Measurements from ENCODE around the gene TRMT61B. TPM values are rescaled to one million over a fixed set of nuclear protein-coding genes. Genes with fewer than 3 reads are reported as not detected.

The TRMT61B gene
- 11.5 and 11.9 TPM in 2 replicates for total RNA-seq

DNA sequence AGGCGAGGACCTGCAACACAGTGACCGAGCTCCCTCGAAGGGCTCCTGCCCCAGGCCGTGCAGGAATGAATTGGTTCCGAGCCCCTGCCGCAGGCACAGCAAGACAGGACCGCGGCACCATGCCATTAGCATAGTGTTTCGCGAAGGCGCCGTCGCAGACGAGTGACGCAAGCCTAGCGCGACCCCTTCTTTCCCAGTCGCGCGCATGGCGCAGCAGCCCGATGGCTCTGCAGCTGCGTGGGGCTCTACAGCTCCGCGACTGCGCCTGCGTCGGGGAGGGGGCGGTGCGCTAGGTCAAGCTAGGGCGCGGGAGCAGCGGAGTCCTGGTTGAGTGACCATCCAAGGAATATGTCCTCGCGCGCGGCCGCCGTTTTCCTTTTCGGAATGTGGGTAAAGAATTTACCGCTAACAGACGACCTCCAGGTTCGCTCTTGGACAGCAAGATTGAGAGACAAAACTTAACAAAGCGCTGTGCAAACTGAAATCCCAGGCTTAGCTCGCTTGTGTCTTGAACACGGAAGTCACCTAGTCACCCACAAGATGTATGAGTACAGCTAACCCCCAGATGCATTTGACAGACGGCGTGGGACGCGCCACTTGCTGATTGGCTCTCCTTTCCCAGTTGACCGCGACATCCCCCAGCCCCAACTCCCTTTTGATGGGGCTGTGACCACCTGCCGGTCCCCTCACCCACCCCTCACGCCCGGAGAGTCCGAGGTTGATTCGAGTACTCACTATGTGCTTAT, at the start of gene TRMT61B:
Gene TRMT61B, minus strand, starts transcription at position 164 of the 746 bp plus-strand sequence. Its CDS starts 32 bp downstream, at position 132.

DNA sequence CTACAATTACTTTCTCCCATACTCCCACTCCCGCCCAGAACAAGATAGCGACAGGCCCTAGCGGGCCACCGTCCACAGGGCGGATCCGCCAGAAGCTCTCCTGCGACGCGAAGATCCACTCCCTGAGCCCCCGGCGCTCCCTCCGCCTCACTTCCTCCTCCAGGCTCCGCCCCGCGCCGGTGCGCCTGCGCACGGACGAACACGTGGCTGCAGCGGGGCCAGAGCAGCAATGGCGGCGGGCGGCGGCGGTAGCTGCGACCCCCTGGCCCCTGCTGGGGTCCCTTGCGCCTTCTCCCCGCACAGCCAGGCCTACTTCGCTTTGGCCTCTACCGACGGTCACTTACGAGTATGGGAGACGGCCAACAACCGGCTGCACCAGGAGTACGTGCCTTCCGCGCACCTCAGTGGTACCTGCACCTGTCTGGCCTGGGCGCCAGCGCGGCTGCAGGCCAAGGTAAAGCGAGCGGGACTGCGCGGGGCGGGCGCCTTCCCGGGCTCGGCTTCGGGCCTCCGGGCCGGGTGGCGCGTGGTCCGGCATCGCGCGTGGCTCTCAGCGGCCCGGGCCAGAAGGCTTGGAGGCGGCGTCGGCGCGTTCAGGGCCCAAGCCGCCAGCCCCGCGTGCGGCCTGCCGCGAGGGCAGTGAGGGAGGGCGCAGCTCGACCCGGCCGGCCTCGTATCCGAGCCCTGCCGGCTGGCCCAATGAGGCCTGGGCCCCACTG, 24.5 kb upstream of the TRMT61B start, which contains the start of gene WDR43:
Gene WDR43, plus strand, starts transcription at position 198 of the 719 bp plus-strand sequence. Its CDS starts 32 bp downstream, at position 230.

DNA sequence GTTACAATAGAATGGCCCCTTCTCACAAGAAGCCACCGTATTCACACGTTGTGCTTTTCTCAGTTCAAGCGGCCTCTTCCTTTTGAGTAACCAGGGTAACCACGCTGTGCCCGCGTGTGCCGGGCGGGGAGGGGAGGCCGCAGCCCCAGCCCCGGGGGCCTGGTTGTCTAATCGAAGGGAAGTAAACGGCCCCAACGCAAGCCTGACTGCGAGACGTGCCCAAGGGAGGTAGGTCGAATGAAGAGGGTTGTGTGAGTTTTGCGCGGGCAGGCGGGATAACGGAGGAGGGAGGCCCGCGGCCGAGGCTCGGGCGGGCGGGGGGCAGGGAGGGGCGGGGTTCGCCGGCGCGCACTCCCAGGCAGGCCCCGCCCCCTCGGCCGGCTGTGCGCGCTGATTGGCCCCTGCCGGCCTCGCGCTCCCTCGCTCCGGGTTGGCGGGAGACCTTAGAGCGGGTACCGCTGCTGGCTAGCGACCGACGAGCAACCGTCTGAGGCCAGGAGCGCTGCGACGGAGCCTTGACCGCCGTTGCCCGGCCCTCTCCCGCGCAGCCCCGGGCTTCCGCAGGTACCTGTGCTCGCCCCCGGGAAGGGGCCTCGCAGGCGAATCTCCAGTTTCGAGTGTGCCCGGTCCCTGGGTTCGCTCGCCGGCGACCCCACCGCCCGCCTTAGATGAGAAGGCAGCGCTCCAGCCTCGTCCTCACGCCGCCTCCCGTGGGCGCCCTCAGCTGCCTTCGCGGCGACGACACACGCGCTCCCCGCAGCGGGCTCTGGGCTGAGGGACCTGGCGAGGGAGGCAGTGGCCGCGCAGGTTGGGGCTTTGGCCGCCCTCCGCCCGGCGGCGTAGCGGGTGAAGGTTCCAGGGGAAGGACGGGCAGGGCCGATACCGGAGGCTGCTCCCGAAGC, 59.5 kb downstream of the TRMT61B start, which contains the start of gene SPDYA:
Gene SPDYA, plus strand, starts transcription at position 451 of the 902 bp plus-strand sequence. CDS start 5,181 bp downstream, outside the sequence.

Other genes starting within 250 kb of the TRMT61B start
- gene PPP1CB, start 118.5 kb downstream of the TRMT61B start, total RNA-seq, result 152 and 187 TPM in 2 replicates
- 0.89 and 1.2 TPM in 2 replicates for gene SPDYA, start 59.5 kb downstream of the TRMT61B start, total RNA-seq
- gene WDR43, start 24.4 kb upstream of the TRMT61B start, total RNA-seq, result 103 and 175 TPM in 2 replicates
- 0.09 TPM in 1 of 2 replicates, not detected in the other for gene TOGARAM2, start 111.0 kb upstream of the TRMT61B start, total RNA-seq
- gene PCARE, start 204.2 kb upstream of the TRMT61B start, total RNA-seq, result not detected in 2 replicates
- gene CLIP4, start 245.1 kb upstream of the TRMT61B start, total RNA-seq, result 46.8 and 47.8 TPM in 2 replicates